AML-193 (cell line): ENCODE measurements around the gene COL11A1.

Experiments used
- DNase-seq, 2 experiments: peaks; one replicate each; lab custom pipeline; 2025; lab: John Stamatoyannopoulos, UW

Gene COL11A1

GRCh38 chr1:102899935-102900334 is 208.4 kb downstream of the COL11A1 start:
- DNase-seq: no peak

- DNase-seq: no peak
Measured at GRCh38 chr1:102897557-102897956, 210.8 kb downstream of the COL11A1 start.

GRCh38 chr1:102896771-102897170 is 211.6 kb downstream of the COL11A1 start:
- DNase-seq: no peak

- no peak for DNase-seq
Measured at GRCh38 chr1:102896286-102896685, 212.0 kb downstream of the COL11A1 start.

- DNase-seq: no peak
Measured at GRCh38 chr1:102891868-102892625, 216.3 kb downstream of the COL11A1 start.

GRCh38 chr1:102886638-102887037 is 221.7 kb downstream of the COL11A1 start:
- no peak for DNase-seq

- no peak for DNase-seq
Measured at GRCh38 chr1:102884238-102884637, 224.1 kb downstream of the COL11A1 start.

GRCh38 chr1:102879439-102879993 is 228.8 kb downstream of the COL11A1 start:
- DNase-seq: no peak

GRCh38 chr1:102875756-102876155 is 232.6 kb downstream of the COL11A1 start:
- no peak for DNase-seq

- DNase-seq: no peak
Measured at GRCh38 chr1:102872526-102872925, 235.8 kb downstream of the COL11A1 start.

GRCh38 chr1:102872097-102872496 is 236.2 kb downstream of the COL11A1 start:
- no peak for DNase-seq

GRCh38 chr1:102863704-102864103 is 244.6 kb downstream of the COL11A1 start:
- no peak for DNase-seq

- DNase-seq: no peak
Measured at GRCh38 chr1:102861247-102861646, 247.1 kb downstream of the COL11A1 start.

GRCh38 chr1:102858695-102859094 is 249.6 kb downstream of the COL11A1 start:
- DNase-seq: no peak

- DNase-seq: no peak
Measured at GRCh38 chr1:102857251-102857650, 251.1 kb downstream of the COL11A1 start.

- DNase-seq: no peak
Measured at GRCh38 chr1:102853701-102854187, 254.6 kb downstream of the COL11A1 start.

- DNase-seq: no peak
Measured at GRCh38 chr1:102853136-102853535, 255.2 kb downstream of the COL11A1 start.

- DNase-seq: no peak
Measured at GRCh38 chr1:102852613-102853012, 255.7 kb downstream of the COL11A1 start.

- no peak for DNase-seq
Measured at GRCh38 chr1:102851616-102852015, 256.7 kb downstream of the COL11A1 start.

- no peak for DNase-seq
Measured at GRCh38 chr1:102842606-102843005, 265.7 kb downstream of the COL11A1 start.

GRCh38 chr1:102840741-102841140 is 267.6 kb downstream of the COL11A1 start:
- DNase-seq: no peak

GRCh38 chr1:102838016-102838415 is 270.3 kb downstream of the COL11A1 start:
- DNase-seq: no peak

GRCh38 chr1:102837551-102837950 is 270.8 kb downstream of the COL11A1 start:
- DNase-seq: no peak

- no peak for DNase-seq
Measured at GRCh38 chr1:102836991-102837390, 271.3 kb downstream of the COL11A1 start.
